HepG2 (cell line): ENCODE data around the gene PTPRB. TPM values are rescaled to one million over a fixed set of nuclear protein-coding genes. Genes with fewer than 3 reads are reported as not detected.

ENCODE experiments used
- ATAC-seq: fragments of 200-7000 bp; cut with Tn5 transposase; 3 replicates; pipeline ENCODE4 v1.9.1; 2020; ENCODE audit warnings: mild to moderate bottlenecking, moderate library complexity
- BruUV-seq: library from RNA; stranded (reverse); fragments of 400-500 nt; replicated peaks from 2 replicates; lab custom pipeline; 2021; lab: Mats Ljungman, UMichigan
- CTCF ChIA-PET: fragments of 300-600 bp; formaldehyde crosslinking; extraction: SDS; loops from one replicate; lab custom pipeline; 2021; ENCODE audit warnings: low total read pairs, inconsistent platforms, low intra/inter-chr PET ratio; lab: Yijun Ruan, JAX
- POLR2A ChIA-PET: fragments of 350-600 bp; sonication (Branson Sonifier 250); formaldehyde crosslinking; loops from one replicate; lab custom pipeline; 2020; ENCODE audit warnings: antibody characterized with exemption, inconsistent platforms; lab: Yijun Ruan, JAX
- DNase-seq: peaks from one replicate; pipeline ENCODE4 v3.0.0-alpha.2; 2015; ENCODE audit warnings: low spot score
- FAIRE-seq: peaks from 3 replicates; lab custom pipeline; 2011; peaks lifted over from hg19 to GRCh38; lab: Jason Lieb, UNC
- H2AFZ ChIP-seq: one replicate; pipeline ENCODE4 v1.6.1; 2011; ENCODE audit warnings: low read length, inconsistent platforms
- H3K27ac ChIP-seq: fragments of 300-600 bp; 3 replicates; pipeline ENCODE4 v1.8.0; 2011; ENCODE audit warnings: mixed run types, mild to moderate bottlenecking, mixed read lengths, low read length, inconsistent platforms; ENCODE audit not compliant: insufficient read depth; ENCODE audit errors: extremely low read length
- H3K27me3 ChIP-seq, 2 experiments: fragments of 200-600 bp in 1 of 2; 2 replicates in 1 of 2; 3 replicates in 1 of 2; pipeline versions ENCODE4 v1.6.0 to v1.8.0; 2011; ENCODE audit warnings: low read length in 2 of 2, mild to moderate bottlenecking in 2 of 2, moderate library complexity in 2 of 2, inconsistent platforms in 1 of 2; ENCODE audit not compliant: insufficient read depth in 2 of 2, control insufficient read depth in 1 of 2
- H3K36me3 ChIP-seq, 2 experiments: fragments of 200-600 bp in 1 of 2; replicated peaks in 1 of 2; 2 replicates in 1 of 2; 3 replicates in 1 of 2; pipeline versions ENCODE4 v1.5.1 to v1.8.0; 2011; ENCODE audit warnings: low read length in 2 of 2, inconsistent platforms in 1 of 2; ENCODE audit not compliant: insufficient read depth in 2 of 2, control insufficient read depth in 1 of 2
- H3K4me1 ChIP-seq: 2 replicates; pipeline ENCODE4 v1.5.1; 2012; ENCODE audit warnings: low read length, inconsistent platforms; ENCODE audit not compliant: insufficient read depth
- H3K4me2 ChIP-seq: 2 replicates; pipeline ENCODE4 v1.6.0; 2011; ENCODE audit warnings: low read depth, low read length, inconsistent platforms
- H3K4me3 ChIP-seq, 3 experiments: fragments of 200-600 bp in 1 of 3; sonication (generic), shearing (Covaris generic) in 1 of 3; replicated peaks in 1 of 3; 2 replicates each; pipeline ENCODE4 v1.5.1; 2011 to 2016; ENCODE audit warnings: low read length in 3 of 3, inconsistent platforms in 2 of 3, low read depth in 2 of 3, mild to moderate bottlenecking in 2 of 3, control low read depth in 1 of 3, mixed read lengths in 1 of 3; ENCODE audit not compliant: insufficient read depth in 1 of 3
- H3K79me2 ChIP-seq: one replicate; pipeline ENCODE4 v1.6.1; 2011; ENCODE audit warnings: low read length, inconsistent platforms; ENCODE audit not compliant: insufficient read depth
- H3K9ac ChIP-seq: 2 replicates; pipeline ENCODE4 v1.6.0; 2011; ENCODE audit warnings: mild to moderate bottlenecking, low read depth, low read length, inconsistent platforms; ENCODE audit not compliant: insufficient read depth
- H3K9me3 ChIP-seq: 2 replicates; pipeline ENCODE4 v1.5.1; 2012; ENCODE audit warnings: mild to moderate bottlenecking, low read length
- H4K20me1 ChIP-seq: 2 replicates; pipeline ENCODE4 v1.6.0; 2011; ENCODE audit warnings: inconsistent platforms, mild to moderate bottlenecking, low read length, moderate library complexity; ENCODE audit not compliant: insufficient read depth
- CBX5 ChIP-seq: sonication (generic); formaldehyde crosslinking; IDR thresholded peaks from 2 replicates; pipeline ENCODE4 v1.4.0; 2020; ENCODE audit warnings: missing genetic modification reagents, borderline replicate concordance
- EED ChIP-seq: sonication (generic); formaldehyde crosslinking; IDR thresholded peaks from 2 replicates; pipeline ENCODE4 v1.5.0; 2020; ENCODE audit warnings: mild to moderate bottlenecking, missing genetic modification reagents
- MAFF ChIP-seq: IDR thresholded peaks from 2 replicates; pipeline ENCODE4 v1.6.1; 2011; ENCODE audit warnings: low read depth, low read length, improper control_type of control experiment
- PAF1 ChIP-seq: IDR thresholded peaks from 2 replicates; pipeline ENCODE4 v1.6.1; 2016; ENCODE audit warnings: missing genetic modification reagents, missing compliant biosample characterization
- STAT5B ChIP-seq: sonication (generic); formaldehyde crosslinking; IDR thresholded peaks from 2 replicates; pipeline ENCODE4 v1.4.0; 2020; ENCODE audit warnings: missing genetic modification reagents
- ZBTB1 ChIP-seq: sonication (generic); formaldehyde crosslinking; IDR thresholded peaks from 2 replicates; pipeline ENCODE4 v1.4.0; 2020; ENCODE audit warnings: missing genetic modification reagents, borderline replicate concordance
- ZBTB4 ChIP-seq: sonication (generic); formaldehyde crosslinking; IDR thresholded peaks from 2 replicates; pipeline ENCODE4 v1.4.0; 2020; ENCODE audit warnings: missing genetic modification reagents, mild to moderate bottlenecking, borderline replicate concordance
- ZBTB7A ChIP-seq: sonication (generic); formaldehyde crosslinking; IDR thresholded peaks from 2 replicates; pipeline ENCODE4 v1.8.0; 2022; ENCODE audit warnings: mild to moderate bottlenecking, missing genetic modification reagents
- ZFP41 ChIP-seq: sonication (generic); formaldehyde crosslinking; IDR thresholded peaks from 2 replicates; pipeline ENCODE4 v1.4.0; 2020; ENCODE audit warnings: mild to moderate bottlenecking, missing genetic modification reagents, borderline replicate concordance
- ZNF430 ChIP-seq: sonication (generic); formaldehyde crosslinking; IDR thresholded peaks from 2 replicates; pipeline ENCODE4 v1.9.0; 2021; ENCODE audit warnings: mild to moderate bottlenecking, missing genetic modification reagents
- ZNF552 ChIP-seq: sonication (generic); formaldehyde crosslinking; IDR thresholded peaks from 2 replicates; pipeline ENCODE4 v1.9.0; 2022; ENCODE audit warnings: missing genetic modification reagents, mild to moderate bottlenecking, borderline replicate concordance
- ZNF691 ChIP-seq: sonication (generic); formaldehyde crosslinking; IDR thresholded peaks from 2 replicates; pipeline ENCODE4 v1.4.0; 2020; ENCODE audit warnings: missing genetic modification reagents, low read depth, mild to moderate bottlenecking, borderline replicate concordance
- ZNF768 ChIP-seq: sonication (generic); formaldehyde crosslinking; IDR thresholded peaks from 2 replicates; pipeline ENCODE4 v1.4.0; 2020; ENCODE audit warnings: missing genetic modification reagents
- WGBS: methylation state at CpG from one replicate; pipeline ENCODE4 v1.1.6; 2017; ENCODE audit warnings: low lambda C conversion rate; 5-methylcytosine and 5-hydroxymethylcytosine counted together
- in situ Hi-C: cut with HindIII; loops from 2 replicates; pipeline ENCODE4 v1.10.0; 2017; ENCODE audit warnings: low pct_unique_long_range_greater_than_20kb; ENCODE audit not compliant: extremely low pct_ligation_motif_present
- intact Hi-C: fragments of 100-400 bp; cut with micrococcal nuclease; formaldehyde crosslinking; loops from one replicate; pipeline ENCODE4 v1.10.0; 2022; ENCODE audit not compliant: unreplicated experiment
- polyA plus RNA-seq, 8 experiments: library from polyadenylated mRNA; depleted of rRNA in 3 of 8; stranded (reverse) in 7 of 8; unstranded in 1 of 8; fragments of >200 nt; fragmentation: Illumina TruSeq in 4 of 8; extraction: Trizol in 4 of 8; gene quantifications; 2 replicates each; pipeline versions ENCODE4 v1.2.1 to v1.2.3, GENCODE V29; 2011 to 2016; ENCODE audit warnings: low read depth in 4 of 8, missing spikeins in 1 of 8, mixed read lengths in 1 of 8; ENCODE audit not compliant: insufficient read depth in 1 of 8
- total RNA-seq, 5 experiments: library from RNA; depleted of rRNA; stranded (reverse); fragments of >200 nt; fragmentation: Illumina TruSeq; extraction: Trizol; gene quantifications; 2 replicates each; pipeline ENCODE4 v1.2.3, GENCODE V29; 2016; ENCODE audit warnings: low read depth in 1 of 5

Gene PTPRB
- total and polyA plus RNA-seq, 2 of the 13 experiments (the other 11 are each of a cell fraction or from before 2014, with no cell fraction given), result 0.02 to 0.07 TPM

GRCh38 chr12:70559390-70559789, 77.8 kb downstream of the PTPRB start (continued):
- TF ChIP-seq ZBTB4 (CRISPR knock-in tag), result no peak
- peak; percentile 49; the same call in 1 of the 2 replicates for TF ChIP-seq MAFF
- no peak for TF ChIP-seq ZNF768 (CRISPR knock-in tag)
- TF ChIP-seq ZBTB7A, result no peak

- H3K4me1 ChIP-seq, result peaks cover 15% of the 10 kb centered on the region
- intact Hi-C loops (no loop called here), in situ Hi-C loops (no loop called here)
- no peaks in the 10 kb centered on the region for H3K79me2 ChIP-seq
- H3K36me3 ChIP-seq, result no peaks in the 10 kb centered on the region
- ATAC-seq (peak; percentile 66), FAIRE-seq (no peak), DNase-seq (peak; percentile 52)
- no peak overlapping the region for H3K9ac ChIP-seq
- no peak overlapping the region for H3K27ac ChIP-seq
- no peak overlapping the region for H2AFZ ChIP-seq
- H3K9me3 ChIP-seq, result no peaks in the 10 kb centered on the region
- no peak overlapping the region for H3K4me3 ChIP-seq
- H3K4me2 ChIP-seq, result no peak overlapping the region
- BruUV-seq, result no TSS peak
- no peaks in the 10 kb centered on the region for H3K27me3 ChIP-seq
- POLR2A ChIA-PET, result no interaction called here
- WGBS, result 65% methylated on average over 2 of the region's 4 CpGs
- TF ChIP-seq ZNF552 (no peak), EED (CRISPR knock-in tag) (no peak), STAT5B (CRISPR knock-in tag) (no peak), ZFP41 (CRISPR knock-in tag) (no peak), CBX5 (CRISPR knock-in tag) (no peak), PAF1 (no peak), ZNF430 (CRISPR knock-in tag) (no peak), ZNF691 (CRISPR knock-in tag) (no peak), ZBTB1 (CRISPR knock-in tag) (no peak)
- TF ChIP-seq, all 625 proteins: peak for 0
- no peaks in the 10 kb centered on the region for H4K20me1 ChIP-seq
- CTCF ChIA-PET, result no interaction called here
Measured at GRCh38 chr12:70557583-70558191, 79.5 kb downstream of the PTPRB start.
